Heart left ventricle (tissue), 13 donors: ENCODE data around the gene GSTA1.

Experiments
- POLR2A ChIP-seq, 2 donors: fragments of 450-650 bp; IDR thresholded peaks; one replicate each; pipeline ENCODE4 v1.6.1; 2017; ENCODE audit warnings: antibody characterized with exemption in 2 of 2, mild to moderate bottlenecking in 2 of 2, moderate library complexity in 2 of 2
- TF ChIP-seq, protein P1 (sequence below), 12 donors: fragments of 200-600 bp; sonication (generic) in 4 of 12; IDR thresholded peaks; one replicate each; pipeline versions ENCODE4 v1.5.0 to v1.8.0; 2018 to 2022; ENCODE audit warnings: antibody characterized with exemption in 12 of 12, mild to moderate bottlenecking in 5 of 12
- donor health status: ischemic (EF 13 %, LVEDD 7.1; RV severe dilation, severe dysfunction).
- donor health status: DM: no; HTN: yes; CAD: no.
- donor health status: DM: no; HTN: no; CAD: no.
- donor health status: ischemic (EF 25% LVEDD 6.9; RV normal size, moderate dysfunction).
- donor health status: ischemic (EF 25% LVEDD 5.7; RV mildly dilated, moderate dysfunction).
- donor health status: ischemic (EF 35%, LVEDD 5.7; RV mildly dilated, moderate dysfunction).
- donor health status: nonischemic (EF 11% LVEDD 7.7; RV severe dilation, severe dysfunction).
- donor health status: DM: yes; HTN: yes; CAD: no.
- donor health status: PGD.
- donor health status: ischemic (EF 29% LVEDD 5.4; RV normal size, mild dysfunction).
- donor health status: nonischemic (EF 23%, LVEDD 6.1; RV moderate dilation, normal function).

DNA sequence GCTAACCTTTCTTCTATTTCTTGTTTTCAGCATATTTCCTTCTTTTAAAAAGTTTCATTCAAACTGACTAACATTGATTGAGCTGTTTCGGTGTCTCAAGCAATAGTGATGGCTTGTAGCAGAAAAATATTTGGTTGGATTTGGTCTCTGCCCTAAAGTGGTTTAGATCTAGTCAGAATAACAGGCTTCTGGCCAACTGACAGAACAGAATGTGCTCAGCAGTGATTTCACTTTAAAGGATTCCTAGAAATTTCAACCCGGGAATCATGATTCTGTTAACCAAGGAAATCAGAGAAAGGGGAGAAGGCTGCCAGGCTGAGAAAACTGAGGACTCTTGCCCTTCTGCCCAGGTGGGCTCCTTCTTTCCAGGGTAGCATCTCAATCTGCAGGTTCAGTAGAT is 16.6 kb upstream of the GSTA1 start:
- TF ChIP-seq, protein P1, sequence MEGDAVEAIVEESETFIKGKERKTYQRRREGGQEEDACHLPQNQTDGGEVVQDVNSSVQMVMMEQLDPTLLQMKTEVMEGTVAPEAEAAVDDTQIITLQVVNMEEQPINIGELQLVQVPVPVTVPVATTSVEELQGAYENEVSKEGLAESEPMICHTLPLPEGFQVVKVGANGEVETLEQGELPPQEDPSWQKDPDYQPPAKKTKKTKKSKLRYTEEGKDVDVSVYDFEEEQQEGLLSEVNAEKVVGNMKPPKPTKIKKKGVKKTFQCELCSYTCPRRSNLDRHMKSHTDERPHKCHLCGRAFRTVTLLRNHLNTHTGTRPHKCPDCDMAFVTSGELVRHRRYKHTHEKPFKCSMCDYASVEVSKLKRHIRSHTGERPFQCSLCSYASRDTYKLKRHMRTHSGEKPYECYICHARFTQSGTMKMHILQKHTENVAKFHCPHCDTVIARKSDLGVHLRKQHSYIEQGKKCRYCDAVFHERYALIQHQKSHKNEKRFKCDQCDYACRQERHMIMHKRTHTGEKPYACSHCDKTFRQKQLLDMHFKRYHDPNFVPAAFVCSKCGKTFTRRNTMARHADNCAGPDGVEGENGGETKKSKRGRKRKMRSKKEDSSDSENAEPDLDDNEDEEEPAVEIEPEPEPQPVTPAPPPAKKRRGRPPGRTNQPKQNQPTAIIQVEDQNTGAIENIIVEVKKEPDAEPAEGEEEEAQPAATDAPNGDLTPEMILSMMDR (IDR thresholded peaks at IDR 0.05) = no peak
- TF ChIP-seq POLR2A (IDR thresholded peaks at IDR 0.05) = no peak
